SH-SY5Y (cell line): ENCODE data around the gene SLC25A21.

Experiments
- GATA2 ChIP-seq: IDR thresholded peaks from 2 replicates; pipeline ENCODE4 v1.6.1; 2011; ENCODE audit warnings: mild to moderate bottlenecking, low read depth, low read length
- GATA3 ChIP-seq: IDR thresholded peaks from 2 replicates; pipeline ENCODE4 v1.6.1; 2011; ENCODE audit warnings: low read depth, mild to moderate bottlenecking, low read length, moderate library complexity

Gene SLC25A21

DNA sequence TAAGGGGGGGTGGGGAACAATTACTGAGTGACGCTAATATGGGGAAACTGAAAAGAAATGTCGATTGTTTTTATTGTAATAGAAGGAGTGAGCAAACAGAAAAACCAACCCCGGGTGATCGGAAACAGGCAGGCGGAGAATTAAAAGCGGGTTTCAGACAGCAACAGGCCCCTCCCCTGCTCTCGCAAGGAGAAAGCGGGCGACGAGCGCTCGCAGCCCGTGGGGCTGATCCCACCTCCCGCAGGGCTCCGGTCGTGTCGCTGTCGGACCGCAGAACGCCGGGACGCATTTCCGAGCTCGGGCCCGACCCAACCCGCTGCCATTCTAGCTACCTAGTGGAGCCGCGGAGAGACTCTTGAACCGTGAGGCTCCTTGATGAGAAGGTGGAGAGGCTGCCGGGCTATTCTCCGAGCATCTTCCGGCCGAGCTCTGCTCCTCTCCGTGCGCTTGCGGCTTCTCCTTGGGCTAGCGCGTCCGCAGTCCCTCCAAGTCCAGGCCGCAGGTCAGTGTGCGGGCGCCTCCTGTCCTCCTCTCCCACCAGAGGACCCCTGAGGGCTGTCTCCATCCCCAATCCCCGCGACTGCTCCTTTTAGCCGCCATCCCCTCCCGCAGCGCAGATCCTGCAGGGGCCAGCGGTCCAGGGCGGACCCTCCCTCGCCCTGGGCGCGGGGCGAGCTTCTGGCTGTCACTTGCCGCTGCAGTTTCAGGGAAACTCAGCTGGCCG, 514.8 kb downstream of the SLC25A21 start:
- no peak for TF ChIP-seq GATA3
- no peak for TF ChIP-seq GATA2

DNA sequence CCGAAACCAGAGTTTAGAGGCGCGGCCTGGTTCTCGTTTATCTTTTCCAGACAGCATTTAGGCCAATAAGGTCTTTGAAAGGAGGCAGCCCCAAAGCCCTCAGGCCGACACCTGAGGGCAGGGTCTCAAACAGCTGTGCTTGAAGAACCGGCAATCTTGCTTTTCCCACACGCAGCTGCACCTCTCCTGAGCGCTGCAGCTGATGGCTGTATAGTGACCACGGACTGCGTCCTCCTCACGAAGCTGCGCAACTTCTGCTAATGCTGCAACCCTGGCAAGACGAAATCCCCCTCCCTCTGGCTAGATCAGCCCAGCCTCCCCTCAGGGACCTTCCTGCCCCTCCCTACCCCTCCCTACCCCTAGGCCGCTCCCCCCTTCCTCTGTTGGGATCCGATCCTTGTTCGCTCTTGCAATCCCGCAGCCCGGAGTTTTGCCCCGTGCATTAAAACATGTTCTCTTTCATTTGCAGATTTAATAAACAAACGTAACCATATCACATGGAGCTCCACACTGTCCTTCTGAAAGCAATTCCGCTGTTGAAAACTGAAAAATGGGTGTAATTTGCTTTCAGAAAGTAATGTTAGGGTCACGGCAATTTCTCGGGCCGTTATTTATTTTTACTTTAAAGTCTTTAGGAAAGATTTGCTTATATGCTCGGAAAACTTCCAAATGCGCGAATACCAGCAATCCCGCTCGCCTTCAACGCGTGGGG, 515.6 kb downstream of the SLC25A21 start:
- TF ChIP-seq GATA2 (no peak), GATA3 (no peak)

DNA sequence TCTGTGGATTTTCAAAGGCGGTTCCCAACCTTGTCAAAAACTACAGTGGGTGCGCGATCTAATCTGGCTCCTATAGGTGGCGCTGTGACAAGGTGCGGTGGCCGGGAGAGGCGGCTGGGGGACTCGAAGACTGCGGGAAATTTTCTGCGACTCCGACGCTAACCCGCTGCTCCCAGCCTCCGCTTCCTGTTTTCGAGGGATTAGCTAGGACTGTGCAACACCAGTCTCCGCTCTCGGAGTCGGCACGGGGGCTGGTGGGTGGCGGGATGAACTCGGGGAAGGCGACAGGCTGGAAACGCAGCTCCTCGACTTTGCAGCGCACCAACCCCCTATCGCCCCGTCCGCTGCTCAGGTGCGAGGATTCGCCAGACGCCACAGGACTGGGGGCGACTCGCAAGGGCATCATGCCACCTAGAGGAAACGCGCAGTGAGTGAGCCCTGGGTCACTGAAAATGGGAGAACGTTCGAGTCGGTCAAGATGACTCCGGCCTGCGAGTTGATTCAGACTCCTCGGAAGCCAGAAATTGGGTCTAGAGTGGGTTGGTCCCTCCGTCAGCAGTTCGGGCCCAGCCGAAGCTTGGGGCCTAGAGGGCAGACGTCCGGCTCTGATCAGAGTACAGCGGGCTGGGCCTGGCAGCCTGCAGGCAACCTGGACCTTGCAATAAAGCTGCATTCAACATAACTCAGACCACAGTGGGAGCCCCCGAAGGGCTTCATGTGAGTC, 516.3 kb downstream of the SLC25A21 start:
- TF ChIP-seq GATA3 (no peak), GATA2 (no peak)

DNA sequence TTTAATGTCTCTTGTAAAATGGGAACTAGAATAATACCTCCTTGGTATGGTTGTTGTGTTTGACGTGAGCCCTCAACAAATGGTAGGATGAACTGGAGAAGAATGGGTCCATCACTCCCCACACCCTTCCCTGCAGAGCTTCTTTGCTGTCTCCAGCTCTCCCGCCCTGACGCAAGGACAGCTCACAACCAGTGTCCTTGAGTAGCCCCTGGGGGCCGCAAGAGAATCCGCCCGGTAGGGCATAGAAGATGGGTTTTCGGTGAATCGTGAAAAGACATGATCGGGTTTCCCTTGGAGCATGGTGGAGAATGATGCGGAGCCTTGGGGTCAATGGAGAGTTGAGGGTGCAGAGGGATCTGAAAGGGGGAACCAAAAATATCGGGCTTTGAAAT, 516.8 kb downstream of the SLC25A21 start:
- TF ChIP-seq GATA3 (no peak), GATA2 (no peak)

DNA sequence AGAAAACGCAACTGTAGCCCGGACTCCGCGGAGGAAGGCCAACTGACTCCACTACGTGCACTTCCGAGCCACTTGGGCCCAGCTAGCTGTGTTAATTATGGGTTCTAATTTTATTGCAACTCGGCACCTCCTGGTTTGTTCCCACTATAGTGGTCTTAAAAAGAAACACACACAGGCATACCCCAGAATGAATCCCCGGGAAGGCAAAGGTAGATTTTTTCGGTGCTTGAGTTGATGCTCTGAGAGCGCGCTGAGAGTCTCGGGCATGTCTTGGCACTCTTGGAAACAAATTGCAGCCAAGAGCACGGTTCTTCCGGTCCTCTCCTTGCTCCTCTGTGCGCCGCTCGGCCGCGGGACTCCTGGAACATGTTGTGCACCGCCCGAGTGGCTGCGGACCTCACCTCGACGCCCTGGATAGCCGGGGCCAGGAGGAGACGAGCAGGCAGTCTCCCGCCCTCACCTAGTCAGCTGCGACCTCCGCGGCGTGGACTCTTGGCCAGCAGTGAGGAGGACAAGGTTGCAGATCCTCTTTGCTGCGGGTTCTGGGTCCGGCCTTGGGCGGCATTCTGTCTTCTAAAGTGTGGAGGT, 517.5 kb downstream of the SLC25A21 start:
- TF ChIP-seq GATA3 (no peak), GATA2 (no peak)

DNA sequence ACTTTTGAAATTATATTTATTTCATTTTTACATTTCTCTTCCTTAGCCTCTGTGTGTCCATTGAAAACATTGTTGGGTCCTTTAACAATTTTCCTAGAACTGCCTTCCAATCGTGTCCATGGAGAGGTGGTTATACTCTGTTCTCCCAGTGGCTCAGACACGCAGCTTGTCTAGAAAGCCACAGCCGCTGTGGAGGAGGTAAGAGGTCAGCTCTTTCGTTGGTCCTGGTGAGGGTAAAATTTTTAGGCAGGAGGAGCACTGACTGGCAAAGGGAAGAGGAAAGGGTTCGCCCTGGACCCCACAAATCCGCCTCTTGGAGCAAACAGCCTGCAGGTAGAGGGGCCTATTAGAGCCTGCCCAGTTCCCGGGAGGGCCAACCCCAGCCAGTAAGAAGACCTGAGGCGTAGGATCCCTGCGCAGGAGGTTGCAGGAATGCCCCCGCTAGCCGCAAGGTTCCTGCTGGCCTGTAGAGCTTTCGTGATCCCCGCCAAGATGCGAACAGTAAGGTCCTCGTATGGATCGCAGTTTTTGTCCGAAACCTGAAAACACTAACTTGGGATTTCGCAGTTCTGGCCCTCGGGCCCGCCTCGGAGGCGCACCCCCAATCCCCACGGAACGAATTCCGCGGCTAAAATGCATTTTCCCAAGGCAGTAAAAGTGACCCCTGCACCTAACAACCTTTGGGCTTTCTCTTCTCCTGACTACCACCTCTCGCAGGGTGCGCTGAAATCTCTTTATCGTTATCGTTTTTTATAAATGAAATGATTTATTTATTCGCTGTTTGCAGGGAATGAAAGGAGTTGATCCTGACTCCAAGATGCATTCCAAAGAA, 518.2 kb downstream of the SLC25A21 start:
- TF ChIP-seq GATA3: no peak
- TF ChIP-seq GATA2: no peak

DNA sequence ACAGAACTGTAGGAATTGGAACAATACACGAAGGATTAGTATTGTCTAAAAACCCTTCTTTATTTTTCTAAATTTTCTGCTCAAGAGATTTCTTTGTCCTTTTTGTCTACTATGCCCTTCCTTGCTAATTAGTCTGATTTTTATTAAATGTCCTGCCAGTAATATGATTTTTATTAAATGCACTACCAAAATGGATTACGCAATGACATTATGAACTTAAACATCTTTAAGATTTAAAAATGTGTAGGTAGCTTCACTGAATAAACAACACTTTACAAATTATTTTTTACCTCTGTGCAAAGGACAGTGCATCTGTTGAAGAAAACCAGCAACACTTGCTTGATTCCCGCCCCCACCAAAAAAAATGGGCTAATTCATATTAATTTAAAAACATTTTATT, 519.0 kb downstream of the SLC25A21 start:
- no peak for TF ChIP-seq GATA3
- no peak for TF ChIP-seq GATA2

DNA sequence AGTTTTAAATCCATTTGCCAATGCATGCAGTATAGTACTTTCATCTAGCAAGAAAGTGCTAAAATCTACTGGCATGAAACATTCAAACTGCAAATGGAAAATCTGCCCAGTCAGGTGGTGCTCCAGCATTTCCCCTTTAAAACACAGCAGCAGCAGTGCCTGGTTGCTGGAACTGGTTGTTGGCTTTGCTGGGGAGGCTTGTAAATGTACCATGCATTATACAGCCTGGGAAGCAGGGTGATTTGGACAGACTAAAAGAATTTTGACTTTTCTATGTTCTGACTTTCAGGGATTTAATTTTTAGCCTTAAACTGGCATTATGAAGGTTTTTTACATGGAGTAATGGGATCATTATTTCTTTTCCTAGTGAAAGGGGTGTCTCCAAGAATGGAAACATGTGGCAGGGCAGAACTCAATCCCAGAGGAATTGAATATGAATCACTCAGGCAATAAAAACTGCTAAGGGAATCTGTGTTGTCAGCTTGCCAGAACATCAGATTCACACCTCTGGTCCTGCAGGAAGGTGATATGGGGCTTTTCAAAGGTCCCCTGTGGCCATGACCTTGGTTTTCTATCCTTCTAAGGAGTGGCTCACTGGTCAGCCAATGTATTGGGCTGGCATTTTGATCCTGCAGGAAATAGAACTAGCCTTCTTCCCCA, 519.7 kb downstream of the SLC25A21 start:
- TF ChIP-seq GATA3: no peak
- TF ChIP-seq GATA2: no peak

DNA sequence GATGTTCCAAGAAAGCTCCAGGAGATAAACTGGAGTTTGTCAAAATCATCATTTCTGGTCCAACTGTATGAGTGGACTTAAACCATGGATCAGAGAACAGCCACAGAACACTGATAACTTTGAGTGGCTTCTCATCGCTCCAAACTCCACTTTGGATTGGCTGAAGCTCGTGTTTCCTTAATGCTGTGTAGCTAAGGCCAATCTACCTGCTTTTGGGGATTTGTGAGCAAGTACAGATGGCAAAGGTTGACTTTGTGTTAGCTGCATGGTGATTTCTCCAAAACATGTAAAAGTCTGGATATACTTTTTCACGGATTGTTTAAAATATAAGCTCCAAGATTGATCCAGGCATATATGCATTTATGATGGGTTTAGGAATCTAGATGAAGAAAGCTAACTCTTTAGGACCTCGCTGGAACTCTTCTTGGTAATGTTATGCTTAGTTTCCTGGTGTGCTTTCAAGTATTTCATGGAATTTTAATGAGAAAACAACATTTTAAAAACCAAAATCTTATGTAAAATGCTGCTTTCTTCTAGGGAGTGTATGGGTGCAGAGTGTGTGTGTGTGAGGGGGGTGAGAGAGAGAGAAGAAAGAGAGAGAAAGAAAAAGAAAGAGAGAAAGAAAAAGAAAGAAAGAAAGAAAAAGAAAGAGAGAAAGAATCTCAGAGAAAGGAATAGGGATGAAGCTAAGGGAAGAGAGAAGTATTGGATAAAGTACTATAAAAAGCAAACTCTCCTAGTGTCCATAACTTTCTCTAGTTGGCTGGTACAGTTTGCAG, 522.3 kb downstream of the SLC25A21 start:
- no peak for TF ChIP-seq GATA2
- no peak for TF ChIP-seq GATA3

DNA sequence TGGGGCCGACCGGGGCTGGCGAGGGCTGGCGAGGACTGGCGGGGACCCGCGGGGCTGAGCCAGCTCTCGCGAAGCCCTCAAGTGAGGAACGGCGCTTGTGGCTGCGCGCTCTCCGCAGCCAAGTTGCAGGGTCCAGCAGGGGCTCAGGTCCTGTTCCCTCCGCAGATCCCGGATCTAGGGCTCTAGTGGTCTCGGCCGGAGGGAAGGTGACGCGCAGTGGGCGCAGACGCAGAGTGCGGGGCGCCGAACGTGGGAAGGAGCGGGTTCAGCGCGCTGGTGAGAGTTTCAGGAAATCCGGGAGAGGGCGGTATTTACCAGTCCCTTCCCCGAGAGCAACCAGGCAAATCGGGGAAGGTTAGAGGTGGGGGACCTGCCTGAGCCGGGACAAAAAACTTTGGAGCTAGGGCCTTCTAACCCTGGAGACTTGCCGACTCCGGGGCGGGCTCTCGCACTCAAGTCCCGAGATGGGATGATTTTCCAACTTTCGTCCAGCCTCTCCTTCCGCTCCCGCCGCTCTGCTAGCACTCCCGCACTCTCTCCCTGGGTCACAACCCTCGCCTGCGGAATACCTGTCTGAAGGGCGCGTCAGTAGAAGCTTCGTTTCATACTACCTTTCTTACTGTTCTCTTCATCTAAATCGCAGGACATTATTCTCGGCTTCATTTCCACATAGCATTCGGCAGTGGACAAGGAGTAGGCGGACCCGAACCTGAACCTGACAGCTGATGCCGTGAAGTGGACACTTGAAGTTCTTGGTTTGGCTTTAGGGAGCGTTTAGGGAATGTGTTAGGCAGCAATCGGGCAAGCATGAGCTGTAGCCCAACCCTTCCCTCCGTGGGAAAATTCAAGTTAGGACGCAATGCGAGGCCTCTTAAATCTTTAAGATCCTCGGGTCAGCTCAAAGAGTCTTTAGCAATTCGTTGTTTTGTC, 524.3 kb downstream of the SLC25A21 start:
- TF ChIP-seq GATA3: no peak
- no peak for TF ChIP-seq GATA2

DNA sequence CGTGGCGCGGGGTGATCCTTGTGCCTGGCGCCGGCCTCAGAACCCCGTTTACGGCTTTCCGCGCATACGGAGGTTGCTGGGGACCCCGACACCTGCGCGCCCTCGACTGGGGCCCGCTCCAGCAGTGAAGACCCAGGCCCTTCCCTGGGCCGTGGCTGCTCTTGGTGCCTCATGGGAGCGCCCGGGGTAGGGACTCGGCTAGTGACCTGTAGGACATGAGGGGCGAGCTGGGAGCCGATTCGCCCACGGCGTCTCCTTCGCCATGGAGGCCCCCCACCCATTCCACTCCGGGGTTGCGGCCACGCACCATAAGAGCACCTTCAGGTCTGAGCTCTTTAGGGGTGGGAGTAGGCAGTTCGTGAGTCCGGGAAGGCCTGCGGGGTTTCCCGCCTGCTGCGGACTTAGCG, 525.0 kb downstream of the SLC25A21 start:
- TF ChIP-seq GATA3 (no peak), GATA2 (no peak)
